DOHH2 (cell line): ENCODE data around the gene AQP1.

Experiments used
- CTCF ChIP-seq: fragments of 200-600 bp; sonication (generic); IDR thresholded peaks from one replicate; pipeline ENCODE4 v1.5.1; 2014; ENCODE audit warnings: antibody characterized with exemption, mild to moderate bottlenecking, low read depth, low read length; ENCODE audit not compliant: poor library complexity, severe bottlenecking
- EZH2phosphoT487 ChIP-seq: fragments of 200-600 bp; sonication (generic); IDR thresholded peaks from 2 replicates; pipeline ENCODE4 v1.6.1; 2017; ENCODE audit warnings: borderline replicate concordance, mild to moderate bottlenecking, antibody characterized with exemption, low read length, moderate library complexity, mixed read lengths

- no peak for TF ChIP-seq CTCF
- TF ChIP-seq EZH2phosphoT487: no peak
Measured at GRCh38 chr7:30896783-30897637, 14.6 kb upstream of the AQP1 start.
